ENCODE data around the gene PAQR5.

- TF ChIP-seq CTCF (IDR thresholded peaks at IDR 0.05; ENCODE audit: insufficient read depth, low read depth, low read length) (no peak), EZH2 (IDR thresholded peaks at IDR 0.05; ENCODE audit: insufficient read depth, low read length) (no peak)
Observed at GRCh38 chr15:69279636-69280035, 19.1 kb upstream of the PAQR5 start.

Measured in astrocyte (in vitro differentiated cells and primary cell).